ENCODE results near the gene NR3C2.

NR3C2 gene

GRCh38 chr4:148302416-148302815 lies 139.8 kb downstream of the NR3C2 start:
- DNase-seq, result no peak

GRCh38 chr4:148300877-148301276 lies 141.3 kb downstream of the NR3C2 start:
- DNase-seq, result no peak

GRCh38 chr4:148299337-148299736 lies 142.9 kb downstream of the NR3C2 start:
- DNase-seq, result no peak

GRCh38 chr4:148296498-148296897 lies 145.7 kb downstream of the NR3C2 start:
- DNase-seq, result no peak

GRCh38 chr4:148295642-148296041 lies 146.6 kb downstream of the NR3C2 start:
- DNase-seq, result no peak

GRCh38 chr4:148293571-148293970 lies 148.6 kb downstream of the NR3C2 start:
- no peak for DNase-seq

- DNase-seq, result no peak
Measured at GRCh38 chr4:148292686-148293085, 149.5 kb downstream of the NR3C2 start.

- DNase-seq, result no peak
Measured at GRCh38 chr4:148289740-148290139, 152.5 kb downstream of the NR3C2 start.

- no peak for DNase-seq
Measured at GRCh38 chr4:148288448-148288847, 153.8 kb downstream of the NR3C2 start.

GRCh38 chr4:148287111-148287510 lies 155.1 kb downstream of the NR3C2 start:
- DNase-seq, result no peak

GRCh38 chr4:148286012-148286411 lies 156.2 kb downstream of the NR3C2 start:
- DNase-seq, result no peak

GRCh38 chr4:148283665-148284064 lies 158.5 kb downstream of the NR3C2 start:
- no peak for DNase-seq

- no peak for DNase-seq
Measured at GRCh38 chr4:148278310-148278709, 163.9 kb downstream of the NR3C2 start.

GRCh38 chr4:148275266-148275665 lies 166.9 kb downstream of the NR3C2 start:
- DNase-seq, result no peak

GRCh38 chr4:148273501-148273986 lies 168.7 kb downstream of the NR3C2 start:
- DNase-seq, result no peak

GRCh38 chr4:148271166-148271565 lies 171.0 kb downstream of the NR3C2 start:
- DNase-seq, result no peak

GRCh38 chr4:148270630-148271029 lies 171.6 kb downstream of the NR3C2 start:
- no peak for DNase-seq

- no peak for DNase-seq
Measured at GRCh38 chr4:148268835-148269234, 173.4 kb downstream of the NR3C2 start.

- DNase-seq, result no peak
Measured at GRCh38 chr4:148266921-148267320, 175.3 kb downstream of the NR3C2 start.

- DNase-seq, result no peak
Measured at GRCh38 chr4:148266240-148266639, 176.0 kb downstream of the NR3C2 start.

GRCh38 chr4:148265627-148266026 lies 176.6 kb downstream of the NR3C2 start:
- DNase-seq, result no peak

GRCh38 chr4:148263802-148264201 lies 178.4 kb downstream of the NR3C2 start:
- no peak for DNase-seq

- no peak for DNase-seq
Measured at GRCh38 chr4:148263127-148263526, 179.1 kb downstream of the NR3C2 start.

GRCh38 chr4:148261848-148262247 lies 180.4 kb downstream of the NR3C2 start:
- no peak for DNase-seq

- DNase-seq, result no peak
Measured at GRCh38 chr4:148259841-148260240, 182.4 kb downstream of the NR3C2 start.

GRCh38 chr4:148258535-148258934 lies 183.7 kb downstream of the NR3C2 start:
- DNase-seq, result no peak
